HG03196 (cell line): ENCODE results near the gene ARHGEF7.

Experiments used
- ATAC-seq: cut with Tn5 transposase; IDR thresholded peaks from one replicate; pipeline ENCODE4 v1.9.1; 2021; ENCODE audit not compliant: unreplicated experiment

ARHGEF7 gene

GRCh38 chr13:111099290-111099689 is 15.8 kb upstream of the ARHGEF7 start:
- no peak for ATAC-seq

DNA sequence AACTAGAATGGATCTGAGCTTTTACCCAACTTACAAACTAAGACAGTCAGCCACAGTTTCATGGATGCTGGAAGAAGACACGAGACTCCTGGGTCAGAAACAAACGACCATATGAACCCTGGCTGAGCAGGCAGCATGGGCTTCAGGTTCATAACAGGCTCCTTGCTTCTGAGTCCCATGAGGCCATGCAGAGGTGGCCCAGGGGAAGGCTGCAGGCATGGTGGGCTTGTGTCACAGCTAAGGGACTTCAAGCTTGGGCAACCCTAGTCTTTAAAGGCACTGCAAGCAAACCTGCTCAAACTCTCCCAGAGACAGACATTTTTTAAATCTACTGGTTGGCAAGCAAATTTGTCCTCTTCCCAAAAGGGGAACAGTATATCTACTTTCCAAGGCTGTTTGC is 5.1 kb upstream of the ARHGEF7 start:
- ATAC-seq: no peak

DNA sequence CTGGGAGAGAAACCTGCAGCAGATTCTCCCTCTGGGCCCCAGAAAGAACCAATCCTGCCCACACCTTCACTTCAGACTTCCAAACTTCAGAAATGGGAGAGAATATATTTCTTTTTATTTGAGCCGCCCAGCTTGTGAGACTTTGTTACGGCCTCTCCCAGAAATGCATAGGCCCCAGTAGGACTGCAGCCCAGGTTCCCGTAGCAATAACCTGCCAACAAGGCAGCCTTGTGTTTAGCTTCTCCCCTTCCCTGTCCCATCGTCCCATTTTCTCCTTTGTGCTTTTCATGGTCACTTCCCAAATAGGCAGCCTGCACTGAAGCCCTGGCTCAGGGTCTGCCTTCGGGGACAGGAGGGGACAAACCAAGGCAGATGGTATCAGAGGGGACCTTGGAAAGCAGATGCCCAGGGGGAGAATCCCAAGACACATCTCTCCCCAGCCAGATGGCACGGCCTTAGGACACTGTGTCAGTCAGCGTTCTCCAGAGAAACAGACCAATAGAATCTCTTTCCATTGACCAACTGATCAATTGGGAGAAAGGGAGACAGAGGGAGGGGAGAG is 3.7 kb upstream of the ARHGEF7 start:
- no peak for ATAC-seq

- no peak for ATAC-seq
Measured at GRCh38 chr13:111112196-111112595, 2.9 kb upstream of the ARHGEF7 start.

DNA sequence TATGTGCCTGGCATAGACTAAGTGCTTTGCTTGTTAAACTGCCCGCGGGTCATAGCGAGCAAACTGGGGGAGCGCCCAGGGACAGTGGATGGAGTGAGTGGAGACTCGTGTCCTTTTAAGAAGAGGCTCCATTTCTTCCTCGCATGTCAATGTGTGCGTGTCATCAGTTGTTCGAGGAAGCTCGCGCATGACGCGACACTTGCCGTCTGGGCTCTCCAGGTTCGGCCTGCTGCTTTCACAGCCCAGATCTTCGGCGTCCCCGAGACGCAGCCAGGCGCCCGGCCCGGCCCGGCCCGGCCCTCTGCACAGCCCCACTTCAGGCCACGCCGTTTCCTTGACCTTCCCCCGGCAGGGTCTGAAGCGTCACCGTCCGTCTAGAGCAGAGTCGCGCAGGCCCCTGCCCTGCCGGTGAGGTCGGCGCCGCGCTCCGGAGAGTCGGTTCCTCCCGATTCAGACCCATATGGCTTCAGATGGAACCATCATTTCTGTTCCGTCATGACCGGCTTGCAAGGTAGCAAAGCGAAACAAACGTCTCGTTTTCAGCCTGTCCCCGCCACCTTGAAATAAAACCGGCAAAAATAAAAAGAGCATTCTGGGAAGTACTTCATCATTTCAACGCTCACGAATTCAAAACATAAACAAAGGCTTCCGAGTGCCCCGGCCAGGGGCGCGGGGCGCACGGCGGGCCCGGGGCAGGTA is 599 bp upstream of the ARHGEF7 start:
- no peak for ATAC-seq

DNA sequence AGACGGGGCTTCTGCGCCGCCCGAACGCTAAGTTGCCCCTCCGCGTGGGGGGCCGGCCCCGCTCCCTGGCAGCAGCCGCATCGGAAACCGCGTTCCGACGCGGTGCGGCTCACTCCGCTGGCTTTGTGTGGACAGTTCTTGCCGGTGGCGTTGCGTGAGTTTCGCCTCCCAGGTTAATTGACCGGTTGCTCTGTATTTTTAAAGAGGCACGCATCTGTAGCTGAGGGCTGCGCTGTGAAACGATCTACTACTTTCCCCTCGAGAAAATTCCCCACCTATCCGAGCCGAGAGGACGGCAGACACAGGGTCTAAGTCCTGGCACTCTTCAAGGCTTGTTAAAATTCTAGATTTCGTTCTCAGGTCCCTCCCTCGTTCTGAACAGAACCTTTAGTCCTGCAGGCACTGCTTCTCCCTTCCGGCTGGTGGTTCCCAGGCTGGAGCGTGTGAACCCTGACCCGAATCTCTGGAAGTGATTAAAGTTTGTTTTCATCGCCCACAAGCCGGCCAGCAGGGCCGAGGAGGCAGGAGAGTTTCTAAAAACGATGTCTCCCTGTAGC is 933 bp downstream of the ARHGEF7 start:
- ATAC-seq: no peak

- ATAC-seq: no peak
Measured at GRCh38 chr13:111116856-111117255, 1.7 kb downstream of the ARHGEF7 start.

DNA sequence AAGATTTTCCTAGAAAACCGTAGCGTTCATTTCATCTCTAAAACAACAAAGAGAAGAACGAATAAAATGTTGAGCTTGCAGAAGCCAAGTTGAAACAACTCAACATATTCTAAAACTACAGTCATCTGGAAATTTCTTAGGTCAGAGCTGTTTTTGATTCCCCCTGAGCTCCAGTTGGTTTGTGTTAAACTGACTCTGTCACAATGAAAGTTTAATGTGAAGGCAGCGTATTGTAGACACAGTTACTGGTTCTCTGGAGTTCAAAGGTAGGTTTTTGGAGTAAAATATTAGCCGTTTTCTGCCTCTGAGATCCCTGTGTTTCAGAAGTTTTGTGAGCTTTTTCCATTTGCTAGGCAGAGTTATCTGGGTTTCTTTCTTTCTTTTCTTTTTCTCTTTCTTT is 2.2 kb downstream of the ARHGEF7 start:
- no peak for ATAC-seq

- ATAC-seq: no peak
Measured at GRCh38 chr13:111117961-111118360, 2.9 kb downstream of the ARHGEF7 start.

- ATAC-seq: no peak
Measured at GRCh38 chr13:111118898-111119607, 3.9 kb downstream of the ARHGEF7 start.

DNA sequence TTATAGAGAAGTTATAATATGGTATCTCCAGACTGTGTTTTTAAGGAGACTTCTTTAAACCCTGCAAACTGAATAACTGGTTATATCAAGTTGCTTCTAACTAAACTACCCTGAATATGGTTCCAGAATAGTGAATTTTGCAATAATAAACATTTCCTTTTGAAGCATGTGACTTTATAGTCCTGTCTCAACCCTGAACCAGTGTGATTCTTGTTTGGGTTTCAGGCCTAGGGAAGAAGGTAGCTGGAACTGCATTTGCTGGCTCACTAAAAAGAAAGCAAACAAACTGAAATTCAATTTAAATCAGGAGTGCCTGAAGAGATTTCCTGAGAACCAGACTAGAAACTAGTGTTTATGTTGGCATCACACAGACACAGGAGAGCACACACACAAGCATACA is 4.9 kb downstream of the ARHGEF7 start:
- ATAC-seq: no peak

DNA sequence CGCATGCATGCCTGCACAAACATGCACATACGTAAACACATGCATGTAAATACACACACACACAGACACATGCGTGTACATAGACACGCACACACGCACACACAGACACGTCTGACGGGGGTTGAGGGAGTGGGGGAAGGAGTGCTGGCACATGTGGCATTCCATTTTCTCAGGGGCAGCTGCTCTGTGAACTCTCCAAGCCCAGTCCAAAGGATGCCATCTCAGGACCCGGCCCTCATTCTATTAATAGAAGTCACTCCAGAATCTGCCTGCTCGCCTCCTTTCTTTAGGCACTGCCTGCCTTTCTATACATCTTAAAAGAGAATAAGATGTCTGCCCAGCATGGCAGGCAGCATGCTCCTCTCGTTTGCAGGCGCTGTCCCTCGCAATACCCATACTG is 5.3 kb downstream of the ARHGEF7 start:
- no peak for ATAC-seq

- no peak for ATAC-seq
Measured at GRCh38 chr13:111120913-111121312, 5.8 kb downstream of the ARHGEF7 start.

GRCh38 chr13:111121506-111121905 is 6.4 kb downstream of the ARHGEF7 start:
- no peak for ATAC-seq

DNA sequence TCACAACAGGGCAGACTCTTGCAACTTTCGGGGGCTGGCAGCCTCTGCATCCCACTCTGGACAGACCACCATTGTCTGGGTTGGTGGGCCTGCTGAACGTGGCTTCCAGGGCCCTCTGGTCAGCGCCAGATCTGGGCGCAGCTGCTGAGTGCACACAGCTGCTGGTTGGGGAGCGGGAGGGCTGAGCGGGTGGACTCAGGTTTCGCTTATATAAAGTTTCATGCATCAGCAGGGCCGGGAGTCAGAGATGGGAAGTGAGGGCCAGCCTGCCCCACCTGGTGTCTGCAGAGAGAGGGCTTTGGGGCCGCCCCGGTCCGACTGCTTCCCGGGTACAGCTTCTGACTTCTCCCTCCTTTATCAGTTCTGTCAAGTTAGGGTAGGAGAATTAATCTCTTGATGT is 6.9 kb downstream of the ARHGEF7 start:
- no peak for ATAC-seq

- ATAC-seq: no peak
Measured at GRCh38 chr13:111122631-111123030, 7.5 kb downstream of the ARHGEF7 start.

DNA sequence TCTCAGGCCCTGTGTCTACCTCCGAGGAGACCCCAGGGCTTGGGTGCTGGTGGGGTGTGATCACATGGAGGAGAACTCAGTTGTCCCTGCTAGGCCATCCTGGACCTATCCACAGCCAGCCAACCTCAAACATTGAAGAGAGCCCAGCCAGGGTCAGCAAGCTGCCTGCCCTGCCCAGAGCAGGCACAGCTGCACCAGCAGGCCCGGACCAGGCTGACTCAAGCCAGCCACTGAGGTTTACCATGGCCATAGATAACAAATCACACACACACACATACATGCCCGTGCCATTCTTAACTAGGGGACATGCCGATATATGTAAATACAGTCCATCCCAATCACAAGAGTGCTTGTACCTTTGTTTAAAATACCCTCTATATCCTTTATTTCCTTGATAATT is 8.1 kb downstream of the ARHGEF7 start:
- no peak for ATAC-seq

- no peak for ATAC-seq
Measured at GRCh38 chr13:111123649-111124048, 8.5 kb downstream of the ARHGEF7 start.

DNA sequence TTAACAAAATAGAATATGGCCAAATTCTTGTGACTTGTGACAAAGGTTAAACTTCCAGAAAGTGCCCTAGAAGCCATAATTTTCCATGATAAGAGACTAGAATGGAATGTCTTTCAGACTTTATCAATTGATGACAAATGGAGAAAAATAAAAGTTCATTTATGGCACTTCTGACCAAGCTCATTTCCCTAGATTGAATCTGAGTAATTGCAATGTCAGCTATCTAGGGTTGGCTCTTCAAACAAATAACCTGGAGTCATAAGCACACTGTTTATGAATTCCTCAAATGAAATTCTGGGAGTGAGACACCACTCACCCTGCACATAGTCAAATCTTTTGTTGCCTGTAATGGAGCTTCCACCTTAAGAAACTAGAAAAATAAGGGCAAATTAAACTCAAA is 11.4 kb downstream of the ARHGEF7 start:
- no peak for ATAC-seq

DNA sequence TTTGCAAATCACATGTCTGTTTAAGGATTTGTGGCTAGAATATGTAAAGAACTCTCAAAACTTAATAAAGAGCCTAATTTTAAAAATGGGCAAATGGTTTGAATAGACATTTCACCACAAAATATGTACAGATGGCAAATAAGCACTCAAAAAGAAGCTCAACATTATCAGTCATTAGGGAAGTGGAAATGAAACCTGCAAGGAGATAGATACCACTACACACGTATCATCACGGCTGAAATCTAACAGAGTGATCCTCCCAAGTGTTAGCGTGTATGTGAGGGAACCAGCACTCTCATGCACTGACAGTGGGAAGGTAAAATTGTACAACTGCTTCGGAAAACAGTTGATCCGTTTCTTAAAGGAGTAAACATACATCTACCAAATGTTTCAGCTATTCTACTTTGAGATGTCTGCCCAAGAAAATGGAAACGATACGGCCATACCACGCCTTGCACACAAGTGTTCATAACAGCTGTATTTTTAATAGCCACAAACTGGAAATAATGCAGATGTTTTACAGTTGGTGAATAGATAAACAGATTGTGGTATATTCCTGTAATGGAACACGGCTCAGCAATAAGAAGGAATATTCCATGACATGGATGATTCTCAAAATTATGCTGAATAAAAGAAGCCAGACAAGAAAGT is 14.5 kb downstream of the ARHGEF7 start:
- peak; percentile 98 for ATAC-seq

GRCh38 chr13:111130116-111130508 is 15.0 kb downstream of the ARHGEF7 start:
- ATAC-seq: no peak

DNA sequence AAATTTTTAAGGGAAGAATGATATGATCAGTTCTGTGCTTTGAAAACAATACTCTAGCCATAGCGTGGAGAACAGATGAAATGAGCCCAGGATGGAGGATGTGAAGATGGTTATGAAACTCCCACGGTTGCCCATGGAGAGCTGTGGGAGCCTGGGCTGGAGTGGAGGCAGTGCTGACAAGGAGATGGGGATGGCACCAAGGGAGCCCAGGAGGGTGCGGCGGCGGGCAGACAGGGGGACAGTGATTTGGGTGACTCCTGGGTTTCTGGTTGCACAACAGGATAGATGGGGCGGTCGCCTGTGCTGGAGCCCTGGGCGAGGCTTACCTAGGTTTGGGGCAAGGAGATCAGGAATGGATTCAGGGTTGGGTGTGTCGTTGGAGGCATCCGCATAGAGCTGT is 15.9 kb downstream of the ARHGEF7 start:
- no peak for ATAC-seq
